H9 (cell line): Measurements from ENCODE around the gene LDLRAD4. TPM values are rescaled to one million over a fixed set of nuclear protein-coding genes. Genes with fewer than 3 reads are reported as not detected.

Experiments
- DNase-seq: peaks from one replicate; pipeline ENCODE4 v3.0.0-alpha.2; 2017
- H2AFZ ChIP-seq: one replicate; pipeline ENCODE4 v1.6.1; 2013; ENCODE audit warnings: mild to moderate bottlenecking, low read length, control low read depth, moderate library complexity
- H2AK5ac ChIP-seq: 2 replicates; pipeline ENCODE4 v1.6.1; 2013; ENCODE audit warnings: low read length, control low read depth, mixed read lengths; ENCODE audit not compliant: insufficient read length
- H2BK120ac ChIP-seq: one replicate; pipeline ENCODE4 v1.6.1; 2013; ENCODE audit warnings: low read depth, mild to moderate bottlenecking, low read length, control low read depth, inconsistent platforms; ENCODE audit not compliant: poor library complexity, severe bottlenecking
- H2BK12ac ChIP-seq: 2 replicates; pipeline ENCODE4 v1.6.1; 2013; ENCODE audit warnings: low read length, control low read depth, mixed read lengths, low read depth; ENCODE audit not compliant: insufficient read length
- H2BK15ac ChIP-seq: 2 replicates; pipeline ENCODE4 v1.6.1; 2013; ENCODE audit warnings: low read depth, low read length, control low read depth
- H2BK20ac ChIP-seq: one replicate; pipeline ENCODE4 v1.6.1; 2013; ENCODE audit warnings: low read depth, mild to moderate bottlenecking, low read length, control low read depth, inconsistent platforms; ENCODE audit not compliant: poor library complexity, severe bottlenecking
- H2BK5ac ChIP-seq: 2 replicates; pipeline ENCODE4 v1.6.1; 2013; ENCODE audit warnings: low read length, control low read depth, mixed read lengths; ENCODE audit not compliant: insufficient read length
- H3K14ac ChIP-seq: 2 replicates; pipeline ENCODE4 v1.6.1; 2013; ENCODE audit warnings: low read length, control low read depth; ENCODE audit not compliant: insufficient read depth
- H3K18ac ChIP-seq: 2 replicates; pipeline ENCODE4 v1.6.1; 2013; ENCODE audit warnings: low read depth, mild to moderate bottlenecking, mixed read lengths, low read length, control low read depth; ENCODE audit not compliant: insufficient read length
- H3K23ac ChIP-seq: 2 replicates; pipeline ENCODE4 v1.6.1; 2013; ENCODE audit warnings: low read length, control low read depth, mixed read lengths, low read depth; ENCODE audit not compliant: insufficient read length
- H3K23me2 ChIP-seq: 2 replicates; pipeline ENCODE4 v1.6.1; 2013; ENCODE audit warnings: low read depth, mild to moderate bottlenecking, mixed read lengths, low read length, control low read depth; ENCODE audit not compliant: insufficient read length, poor library complexity, severe bottlenecking
- H3K27ac ChIP-seq: 2 replicates; pipeline ENCODE4 v1.5.1; 2013; ENCODE audit warnings: low read length, control low read depth, mixed read lengths, low read depth; ENCODE audit not compliant: insufficient read length
- H3K27me3 ChIP-seq: 2 replicates; pipeline ENCODE4 v1.6.1; 2013; ENCODE audit warnings: low read length, control low read depth, inconsistent platforms; ENCODE audit not compliant: insufficient read depth
- H3K4ac ChIP-seq: 2 replicates; pipeline ENCODE4 v1.6.1; 2013; ENCODE audit warnings: low read depth, mild to moderate bottlenecking, control low read depth, inconsistent platforms, low read length, moderate library complexity
- H3K4me1 ChIP-seq: 2 replicates; pipeline ENCODE4 v1.6.1; 2013; ENCODE audit warnings: low read length, control low read depth, inconsistent platforms; ENCODE audit not compliant: insufficient read depth
- H3K4me2 ChIP-seq: 2 replicates; pipeline ENCODE4 v1.6.1; 2013; ENCODE audit warnings: low read length, control low read depth, mixed read lengths; ENCODE audit not compliant: insufficient read length, insufficient read depth
- H3K56ac ChIP-seq: 2 replicates; pipeline ENCODE4 v1.6.1; 2013; ENCODE audit warnings: low read depth, mild to moderate bottlenecking, mixed read lengths, low read length, control low read depth; ENCODE audit not compliant: insufficient read length
- H3K79me1 ChIP-seq: 2 replicates; pipeline ENCODE4 v1.6.1; 2013; ENCODE audit warnings: low read depth, mild to moderate bottlenecking, moderate library complexity, low read length, control low read depth, inconsistent platforms; ENCODE audit not compliant: insufficient read depth, poor library complexity, severe bottlenecking
- H3K79me2 ChIP-seq: 2 replicates; pipeline ENCODE4 v1.6.1; 2013; ENCODE audit warnings: low read length, control low read depth, inconsistent platforms; ENCODE audit not compliant: insufficient read depth
- H3K9ac ChIP-seq: 2 replicates; pipeline ENCODE4 v1.6.1; 2013; ENCODE audit warnings: low read length, control low read depth, mixed read lengths; ENCODE audit not compliant: insufficient read length; ENCODE audit errors: extremely low read depth
- H3K9me3 ChIP-seq: one replicate; pipeline ENCODE4 v1.6.1; 2013; ENCODE audit warnings: low read depth, low read length, inconsistent platforms; ENCODE audit not compliant: control insufficient read depth
- H3T11ph ChIP-seq: one replicate; pipeline ENCODE4 v1.6.1; 2013; ENCODE audit warnings: mild to moderate bottlenecking, low read length, control low read depth, inconsistent platforms
- H4K20me1 ChIP-seq: one replicate; pipeline ENCODE4 v1.6.1; 2013; ENCODE audit not compliant: control insufficient read depth, insufficient read length, insufficient read depth
- H4K5ac ChIP-seq: 2 replicates; pipeline ENCODE4 v1.6.1; 2013; ENCODE audit warnings: low read depth, mild to moderate bottlenecking, mixed read lengths, low read length, control low read depth; ENCODE audit not compliant: insufficient read length
- H4K8ac ChIP-seq: replicated peaks from 2 replicates; pipeline ENCODE4 v1.6.1; 2013; ENCODE audit warnings: low read length, control low read depth, mixed read lengths, low read depth; ENCODE audit not compliant: insufficient read length
- H4K91ac ChIP-seq: 2 replicates; pipeline ENCODE4 v1.6.1; 2013; ENCODE audit warnings: low read depth, mild to moderate bottlenecking, moderate library complexity, mixed read lengths, low read length, control low read depth; ENCODE audit not compliant: insufficient read length
- H3K27ac Mint-ChIP-seq, 3 experiments: 2 replicates in 2 of 3; 3 replicates in 1 of 3; pipeline ENCODE4 v1.8.0; 2020 to 2021; ENCODE audit warnings: mixed read lengths in 3 of 3, mild to moderate bottlenecking in 1 of 3, moderate library complexity in 1 of 3
- H3K27me3 Mint-ChIP-seq: 2 replicates; pipeline ENCODE4 v1.8.0; 2021; ENCODE audit warnings: low read depth, mild to moderate bottlenecking, moderate library complexity, mixed read lengths
- H3K36me3 Mint-ChIP-seq, 3 experiments: 2 replicates in 2 of 3; 3 replicates in 1 of 3; pipeline ENCODE4 v1.8.0; 2020 to 2021; ENCODE audit warnings: low read depth in 3 of 3, mixed read lengths in 3 of 3; ENCODE audit not compliant: insufficient read depth in 1 of 3
- H3K4me1 Mint-ChIP-seq, 2 experiments: 2 replicates each; pipeline ENCODE4 v1.8.0; 2020; ENCODE audit warnings: mixed read lengths in 2 of 2
- H3K4me3 Mint-ChIP-seq, 2 experiments: 2 replicates in 1 of 2; 3 replicates in 1 of 2; pipeline ENCODE4 v1.8.0; 2020 to 2021; ENCODE audit warnings: mild to moderate bottlenecking in 2 of 2, mixed read lengths in 2 of 2, moderate library complexity in 1 of 2
- H3K9me3 Mint-ChIP-seq, 2 experiments: 2 replicates in 1 of 2; 3 replicates in 1 of 2; pipeline ENCODE4 v1.8.0; 2020; ENCODE audit warnings: mild to moderate bottlenecking in 2 of 2, mixed read lengths in 2 of 2, moderate library complexity in 1 of 2
- WGBS: extraction: QIAGEN DNeasy Blood & Tissue Kit; methylation state at CpG from one replicate; pipeline ENCODE4 v1.1.7; 2013; ENCODE audit warnings: missing lambda C conversion rate, low lambda C conversion rate, mixed read lengths; ENCODE audit not compliant: insufficient read length; ENCODE audit errors: extremely low coverage; 5-methylcytosine and 5-hydroxymethylcytosine counted together
- total RNA-seq: library from RNA; stranded (reverse); gene quantifications from 2 replicates; pipeline ENCODE4 v1.2.1, GENCODE V29; 2021
- TF ChIP-seq, protein P1 (sequence below): fragments of 200-600 bp; sonication (generic); conservative IDR thresholded peaks from 3 replicates; pipeline ENCODE4 v1.8.0; 2021; ENCODE audit warnings: antibody characterized with exemption, mild to moderate bottlenecking

LDLRAD4 gene
- total RNA-seq, 1 experiment from 2014 or later = 3.9 TPM

GRCh38 chr18:13179566-13180113 is 38.9 kb upstream of the LDLRAD4 start:
- Mint-ChIP-seq H3K4me3 (no peak overlapping the region), H3K9me3 (peaks cover 12% of the 10 kb centered on the region in 2 experiments; a peak in 2 of 5 replicates), H3K36me3 (peaks cover 0 to 3% (median 0%) of the 10 kb centered on the region in 3 experiments; a peak in 1 of 7 replicates), H3K27ac (no peak overlapping the region), H3K4me1 (peaks cover 24 to 26% of the 10 kb centered on the region in 2 experiments), H3K27me3 (peaks cover 6% of the 10 kb centered on the region)
- Histone ChIP-seq H3T11ph (no peak overlapping the region), H3K79me2 (no peaks in the 10 kb centered on the region), H4K5ac (no peak overlapping the region), H2BK5ac (no peak overlapping the region), H3K9ac (no peak overlapping the region), H3K23ac (no peak overlapping the region), H2BK120ac (no peak overlapping the region), H2AK5ac (no peak overlapping the region), H3K56ac (no peak overlapping the region), H3K79me1 (no peaks in the 10 kb centered on the region), H2BK12ac (no peak overlapping the region), H4K91ac (no peak overlapping the region), H3K4me1 (0 out of 2 replicates have a peak, but pooled peaks cover 3% of the 10 kb centered on the region), H3K14ac (no peak overlapping the region), H4K20me1 (no peaks in the 10 kb centered on the region), H3K4me2 (no peak overlapping the region), H3K23me2 (no peaks in the 10 kb centered on the region), H2BK15ac (no peak overlapping the region), H3K18ac (no peak overlapping the region), H2BK20ac (no peak overlapping the region), H4K8ac (no peak overlapping the region), H3K27me3 (no peaks in the 10 kb centered on the region), H2AFZ (no peak overlapping the region), H3K9me3 (no peaks in the 10 kb centered on the region), H3K4ac (no peak overlapping the region), H3K27ac (no peak overlapping the region)
- DNase-seq = no peak
- TF ChIP-seq, protein P1, sequence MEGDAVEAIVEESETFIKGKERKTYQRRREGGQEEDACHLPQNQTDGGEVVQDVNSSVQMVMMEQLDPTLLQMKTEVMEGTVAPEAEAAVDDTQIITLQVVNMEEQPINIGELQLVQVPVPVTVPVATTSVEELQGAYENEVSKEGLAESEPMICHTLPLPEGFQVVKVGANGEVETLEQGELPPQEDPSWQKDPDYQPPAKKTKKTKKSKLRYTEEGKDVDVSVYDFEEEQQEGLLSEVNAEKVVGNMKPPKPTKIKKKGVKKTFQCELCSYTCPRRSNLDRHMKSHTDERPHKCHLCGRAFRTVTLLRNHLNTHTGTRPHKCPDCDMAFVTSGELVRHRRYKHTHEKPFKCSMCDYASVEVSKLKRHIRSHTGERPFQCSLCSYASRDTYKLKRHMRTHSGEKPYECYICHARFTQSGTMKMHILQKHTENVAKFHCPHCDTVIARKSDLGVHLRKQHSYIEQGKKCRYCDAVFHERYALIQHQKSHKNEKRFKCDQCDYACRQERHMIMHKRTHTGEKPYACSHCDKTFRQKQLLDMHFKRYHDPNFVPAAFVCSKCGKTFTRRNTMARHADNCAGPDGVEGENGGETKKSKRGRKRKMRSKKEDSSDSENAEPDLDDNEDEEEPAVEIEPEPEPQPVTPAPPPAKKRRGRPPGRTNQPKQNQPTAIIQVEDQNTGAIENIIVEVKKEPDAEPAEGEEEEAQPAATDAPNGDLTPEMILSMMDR = no peak
- WGBS = no CpG with 5 or more reads among the region's 9 CpGs
